ENCODE measurements around the gene PDCD2L. TPM values are rescaled to one million over a fixed set of nuclear protein-coding genes. Genes with fewer than 3 reads are reported as not detected.
"Not testable (repeated sequence)": the region's sequence is repeated elsewhere in the genome, so short reads cannot be mapped to it uniquely, and the experiment has no call there.

Gene PDCD2L
- total RNA-seq, 1 donor from 2014 or later, result 24.5 TPM

- FAIRE-seq, result no peak
These were observed 22.6 kb upstream of the PDCD2L start for GRCh38 chr19:34381399-34382251.

GRCh38 chr19:34382471-34382870 is 21.7 kb upstream of the PDCD2L start:
- no peak for FAIRE-seq
- TF ChIP-seq, protein P1, sequence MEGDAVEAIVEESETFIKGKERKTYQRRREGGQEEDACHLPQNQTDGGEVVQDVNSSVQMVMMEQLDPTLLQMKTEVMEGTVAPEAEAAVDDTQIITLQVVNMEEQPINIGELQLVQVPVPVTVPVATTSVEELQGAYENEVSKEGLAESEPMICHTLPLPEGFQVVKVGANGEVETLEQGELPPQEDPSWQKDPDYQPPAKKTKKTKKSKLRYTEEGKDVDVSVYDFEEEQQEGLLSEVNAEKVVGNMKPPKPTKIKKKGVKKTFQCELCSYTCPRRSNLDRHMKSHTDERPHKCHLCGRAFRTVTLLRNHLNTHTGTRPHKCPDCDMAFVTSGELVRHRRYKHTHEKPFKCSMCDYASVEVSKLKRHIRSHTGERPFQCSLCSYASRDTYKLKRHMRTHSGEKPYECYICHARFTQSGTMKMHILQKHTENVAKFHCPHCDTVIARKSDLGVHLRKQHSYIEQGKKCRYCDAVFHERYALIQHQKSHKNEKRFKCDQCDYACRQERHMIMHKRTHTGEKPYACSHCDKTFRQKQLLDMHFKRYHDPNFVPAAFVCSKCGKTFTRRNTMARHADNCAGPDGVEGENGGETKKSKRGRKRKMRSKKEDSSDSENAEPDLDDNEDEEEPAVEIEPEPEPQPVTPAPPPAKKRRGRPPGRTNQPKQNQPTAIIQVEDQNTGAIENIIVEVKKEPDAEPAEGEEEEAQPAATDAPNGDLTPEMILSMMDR (IDR thresholded peaks at IDR 0.05; ENCODE audit: insufficient read depth, low read length, severe bottlenecking), result no peak
- no peak for DNase-seq (ENCODE audit: low read depth)
- Histone ChIP-seq H3K4me3 (ENCODE audit: low read depth, low read length) (no peak overlapping the region), H3K36me3 (ENCODE audit: control insufficient read depth, insufficient read depth, low read length) (peaks cover 62% of the 10 kb centered on the region), H3K27me3 (ENCODE audit: control insufficient read depth, insufficient read depth, low read length) (no peaks in the 10 kb centered on the region)

More at GRCh38 chr19:34381399-34382251, 22.6 kb upstream of the PDCD2L start:
- DNase-seq (ENCODE audit: low read depth), result no peak
- H3K27me3 ChIP-seq (ENCODE audit: control insufficient read depth, insufficient read depth, low read length), result no peaks in the 10 kb centered on the region
- peaks cover 62% of the 10 kb centered on the region for H3K36me3 ChIP-seq (ENCODE audit: control insufficient read depth, insufficient read depth, low read length)
- TF ChIP-seq, protein P1 (IDR thresholded peaks at IDR 0.05; ENCODE audit: insufficient read depth, low read length, severe bottlenecking), result no peak
- H3K4me3 ChIP-seq (ENCODE audit: low read depth, low read length), result no peak overlapping the region

GRCh38 chr19:34383599-34383998 is 20.6 kb upstream of the PDCD2L start:
- H3K36me3 ChIP-seq (ENCODE audit: control insufficient read depth, insufficient read depth, low read length), result peaks cover 62% of the 10 kb centered on the region
- peak; percentile 7 for FAIRE-seq

GRCh38 chr19:34386645-34387445 is 17.4 kb upstream of the PDCD2L start:
- H3K4me3 ChIP-seq (ENCODE audit: low read depth, low read length), result no peak overlapping the region
- no peak for FAIRE-seq
- no peaks in the 10 kb centered on the region for H3K27me3 ChIP-seq (ENCODE audit: control insufficient read depth, insufficient read depth, low read length)
- no peak for DNase-seq (ENCODE audit: low read depth)
- TF ChIP-seq, protein P1 (IDR thresholded peaks at IDR 0.05; ENCODE audit: insufficient read depth, low read length, severe bottlenecking), result no peak
- peaks cover 55% of the 10 kb centered on the region for H3K36me3 ChIP-seq (ENCODE audit: control insufficient read depth, insufficient read depth, low read length)

More at GRCh38 chr19:34383599-34383998, 20.6 kb upstream of the PDCD2L start:
- TF ChIP-seq, protein P1 (IDR thresholded peaks at IDR 0.05; ENCODE audit: insufficient read depth, low read length, severe bottlenecking), result no peak
- no peak for DNase-seq (ENCODE audit: low read depth)
- Histone ChIP-seq H3K4me3 (ENCODE audit: low read depth, low read length) (no peak overlapping the region), H3K27me3 (ENCODE audit: control insufficient read depth, insufficient read depth, low read length) (no peaks in the 10 kb centered on the region)

DNA sequence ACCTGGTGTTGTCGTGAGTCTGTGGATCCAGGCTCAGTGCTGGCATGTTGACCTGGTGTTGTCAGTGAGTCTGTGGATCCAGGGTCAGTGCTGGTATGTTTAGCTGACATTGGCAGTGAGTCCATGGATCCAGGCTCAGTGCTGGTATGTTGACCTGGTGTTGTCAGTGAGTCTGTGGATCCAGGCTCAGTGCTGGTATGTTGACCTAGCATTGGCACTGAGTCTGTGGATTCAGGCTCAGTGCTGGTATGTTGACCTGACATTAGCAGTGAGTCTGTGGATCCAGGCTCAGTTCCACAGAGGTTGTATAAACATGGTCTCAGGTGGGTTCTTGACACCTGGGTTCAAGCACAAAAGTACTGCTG is 16.8 kb upstream of the PDCD2L start:
- DNase-seq (ENCODE audit: low read depth), result no peak
- H3K36me3 ChIP-seq (ENCODE audit: control insufficient read depth, insufficient read depth, low read length), result peaks cover 49% of the 10 kb centered on the region
- no peaks in the 10 kb centered on the region for H3K27me3 ChIP-seq (ENCODE audit: control insufficient read depth, insufficient read depth, low read length)
- TF ChIP-seq, protein P1 (IDR thresholded peaks at IDR 0.05; ENCODE audit: insufficient read depth, low read length, severe bottlenecking), result no peak
- FAIRE-seq, result no peak
- no peak overlapping the region for H3K4me3 ChIP-seq (ENCODE audit: low read depth, low read length)

- peaks cover 46% of the 10 kb centered on the region for H3K36me3 ChIP-seq (ENCODE audit: control insufficient read depth, insufficient read depth, low read length)
- not testable (repeated sequence) for H3K27me3 ChIP-seq (ENCODE audit: control insufficient read depth, insufficient read depth, low read length); H3K4me3 ChIP-seq (ENCODE audit: low read depth, low read length); FAIRE-seq; DNase-seq (ENCODE audit: low read depth)
These were observed 15.5 kb upstream of the PDCD2L start for GRCh38 chr19:34388745-34389144.
